Brain microvascular endothelial cell (primary cell): ENCODE results near the gene FH.

ENCODE experiments used
- DNase-seq: peaks from one replicate; pipeline ENCODE4 v3.0.0-alpha.2; 2020
- H3K27ac ChIP-seq: fragments of 250-450 bp; sonication (Bioruptor Pico); 2 replicates; pipeline ENCODE4 v1.5.1; 2020; ENCODE audit warnings: mild to moderate bottlenecking, moderate library complexity
- H3K27me3 ChIP-seq: fragments of 250-450 bp; sonication (Bioruptor Pico); replicated peaks from 2 replicates; pipeline ENCODE4 v1.5.1; 2020; ENCODE audit warnings: mild to moderate bottlenecking
- H3K36me3 ChIP-seq: fragments of 250-450 bp; sonication (Bioruptor Pico); replicated peaks from 2 replicates; pipeline ENCODE4 v1.5.1; 2020; ENCODE audit warnings: mild to moderate bottlenecking
- H3K4me3 ChIP-seq: 2 replicates; pipeline ENCODE4 v1.5.1; 2011; ENCODE audit warnings: low read depth, mild to moderate bottlenecking, control low read depth, low read length, moderate library complexity
- CTCF ChIP-seq: IDR thresholded peaks from 2 replicates; pipeline ENCODE4 v1.5.1; 2011; ENCODE audit warnings: low read depth, mild to moderate bottlenecking, moderate library complexity, low read length, control low read depth, inconsistent platforms; ENCODE audit errors: missing control alignments
- in situ Hi-C: cut with HindIII; loops from 2 replicates; pipeline ENCODE4 v1.10.0; 2017; ENCODE audit warnings: low sequenced_read_pairs, low pct_ligation_motif_present

Gene FH

GRCh38 chr1:241542199-241542907 lies 22.8 kb upstream of the FH start:
- H3K4me3 ChIP-seq: no peak overlapping the region
- H3K27ac ChIP-seq: no peak overlapping the region
- no peak for DNase-seq
- no peak for TF ChIP-seq CTCF
- no peaks in the 10 kb centered on the region for H3K36me3 ChIP-seq
- in situ Hi-C loops: loop anchor here (25.0 kb wide), 1 partner anchor 295 kb away; the partner anchor contains the start of gene EXO1
- no peaks in the 10 kb centered on the region for H3K27me3 ChIP-seq

- TF ChIP-seq CTCF: no peak
- H3K4me3 ChIP-seq: no peak overlapping the region
- in situ Hi-C loops: loop anchor here (25.0 kb wide), 1 partner anchor 300 kb away; the partner anchor contains the start of gene EXO1
- no peaks in the 10 kb centered on the region for H3K27me3 ChIP-seq
- H3K36me3 ChIP-seq: no peaks in the 10 kb centered on the region
- H3K27ac ChIP-seq: no peak overlapping the region
- DNase-seq: no peak
Measured at GRCh38 chr1:241536969-241537368, 17.4 kb upstream of the FH start.

- Histone ChIP-seq H3K4me3 (no peak overlapping the region), H3K27ac (no peak overlapping the region), H3K36me3 (no peaks in the 10 kb centered on the region), H3K27me3 (no peaks in the 10 kb centered on the region)
- no peak for DNase-seq
- in situ Hi-C loops: loop anchor here (25.0 kb wide), 1 partner anchor 301 kb away; the partner anchor contains the start of gene EXO1
- TF ChIP-seq CTCF: no peak
Measured at GRCh38 chr1:241536304-241536703, 16.7 kb upstream of the FH start.

- Histone ChIP-seq H3K27me3 (peaks cover 2% of the 10 kb centered on the region), H3K36me3 (no peaks in the 10 kb centered on the region), H3K4me3 (no peak overlapping the region), H3K27ac (no peak overlapping the region)
- TF ChIP-seq CTCF: no peak
- no peak for DNase-seq
- in situ Hi-C loops: loop anchor here (25.0 kb wide), 1 partner anchor 304 kb away; the partner anchor contains the start of gene EXO1
Measured at GRCh38 chr1:241533326-241534115, 14.0 kb upstream of the FH start.

GRCh38 chr1:241532864-241533263 lies 13.3 kb upstream of the FH start:
- in situ Hi-C loops: loop anchor here (25.0 kb wide), 1 partner anchor 304 kb away; the partner anchor contains the start of gene EXO1
- H3K27ac ChIP-seq: no peak overlapping the region
- no peak for DNase-seq
- no peak for TF ChIP-seq CTCF
- H3K4me3 ChIP-seq: no peak overlapping the region
- H3K36me3 ChIP-seq: no peaks in the 10 kb centered on the region
- H3K27me3 ChIP-seq: peaks cover 2% of the 10 kb centered on the region
